GM12878 (cell line): Measurements from ENCODE around the gene SPTLC2. TPM values are rescaled to one million over a fixed set of nuclear protein-coding genes. Genes with fewer than 3 reads are reported as not detected.

Source experiments
- ATAC-seq: fragments of 200-7000 bp; cut with Tn5 transposase; 3 replicates; pipeline ENCODE4 v1.9.1; 2020; ENCODE audit warnings: mild to moderate bottlenecking, moderate library complexity
- BruUV-seq: library from RNA; stranded (reverse); fragments of 400-500 nt; replicated peaks from 2 replicates; lab custom pipeline; 2021; lab: Mats Ljungman, UMichigan
- CTCF ChIA-PET: fragments of 300-600 bp; sonication (Branson Sonifier 250); formaldehyde crosslinking; extraction: SDS; loops from one replicate; lab custom pipeline; 2021; ENCODE audit warnings: inconsistent platforms; lab: Yijun Ruan, JAX
- POLR2A ChIA-PET: fragments of 350-600 bp; formaldehyde crosslinking; extraction: SDS; loops from one replicate; lab custom pipeline; 2021; ENCODE audit warnings: inconsistent platforms; lab: Charles Lee
- RAD21 ChIA-PET: fragments of 300-600 bp; sonication (Branson Sonifier 250); formaldehyde crosslinking; loops from one replicate; lab custom pipeline; 2023; ENCODE audit warnings: antibody characterized with exemption; ENCODE audit not compliant: unreplicated experiment; lab: Charles Lee
- SMC1A ChIA-PET: fragments of 300-600 bp; sonication (Branson Sonifier 250); formaldehyde crosslinking; loops from one replicate; lab custom pipeline; 2023; ENCODE audit not compliant: unreplicated experiment, uncharacterized antibody; lab: Charles Lee
- DNase-seq: peaks from one replicate; pipeline ENCODE4 v3.0.0-alpha.2; 2011; ENCODE audit warnings: low read depth, low spot score
- FAIRE-seq: peaks from 3 replicates; lab custom pipeline; 2011; peaks lifted over from hg19 to GRCh38; lab: Jason Lieb, UNC
- H2AFZ ChIP-seq: 2 replicates; pipeline ENCODE4 v1.6.0; 2011; ENCODE audit warnings: low read depth, low read length, control low read depth; ENCODE audit not compliant: control insufficient read depth
- H3K27ac ChIP-seq: 2 replicates; pipeline ENCODE4 v1.5.1; 2011; ENCODE audit warnings: control low read depth; ENCODE audit not compliant: control insufficient read depth, insufficient read depth
- H3K27me3 ChIP-seq, 2 experiments: replicated peaks in 1 of 2; 2 replicates each; pipeline versions ENCODE4 v1.6.0 to v1.6.1; 2011; ENCODE audit warnings: low read length in 1 of 2; ENCODE audit not compliant: control insufficient read depth in 2 of 2, insufficient read depth in 2 of 2
- H3K36me3 ChIP-seq, 2 experiments: 2 replicates each; pipeline ENCODE4 v1.5.1; 2011; ENCODE audit warnings: low read length in 1 of 2; ENCODE audit not compliant: control insufficient read depth in 2 of 2, insufficient read depth in 2 of 2
- H3K4me1 ChIP-seq: 2 replicates; pipeline ENCODE4 v1.6.1; 2011; ENCODE audit warnings: mild to moderate bottlenecking, low read length, moderate library complexity, mixed read lengths; ENCODE audit not compliant: control insufficient read depth, insufficient read depth
- H3K4me2 ChIP-seq: 2 replicates; pipeline ENCODE4 v1.6.0; 2011; ENCODE audit warnings: control low read depth; ENCODE audit not compliant: control insufficient read depth, insufficient read depth
- H3K4me3 ChIP-seq: fragments of 200-600 bp; sonication (generic); 2 replicates; pipeline ENCODE4 v1.5.1; 2016
- H3K79me2 ChIP-seq: 2 replicates; pipeline ENCODE4 v1.6.0; 2011; ENCODE audit warnings: low read length; ENCODE audit not compliant: control insufficient read depth, insufficient read depth
- H3K9ac ChIP-seq: 2 replicates; pipeline ENCODE4 v1.8.0; 2011; ENCODE audit warnings: low read length, control low read depth, mixed read lengths; ENCODE audit not compliant: control insufficient read depth, insufficient read depth
- H3K9me3 ChIP-seq: replicated peaks from 3 replicates; pipeline ENCODE4 v1.5.1; 2011; ENCODE audit warnings: mild to moderate bottlenecking, low read length; ENCODE audit not compliant: control insufficient read depth, insufficient read depth
- H4K20me1 ChIP-seq: 2 replicates; pipeline ENCODE4 v1.6.0; 2011; ENCODE audit not compliant: control insufficient read depth, insufficient read depth
- BRCA1 ChIP-seq: IDR thresholded peaks from 2 replicates; pipeline ENCODE4 v1.6.1; 2011; ENCODE audit warnings: low read depth, low read length, improper control_type of control experiment
- CHD4 ChIP-seq: fragments of 200-600 bp; sonication (generic); IDR thresholded peaks from 2 replicates; pipeline ENCODE4 v1.6.1; 2016; ENCODE audit warnings: mild to moderate bottlenecking
- ETV6 ChIP-seq, 2 experiments: fragments of 450-650 bp in 1 of 2; IDR thresholded peaks in 1 of 2; conservative IDR thresholded peaks in 1 of 2; 2 replicates each; pipeline ENCODE4 v1.6.1; 2014; ENCODE audit warnings: antibody characterized with exemption in 1 of 2, borderline replicate concordance in 1 of 2, low read depth in 1 of 2, mild to moderate bottlenecking in 1 of 2, moderate library complexity in 1 of 2
- EZH2 ChIP-seq: IDR thresholded peaks from 2 replicates; pipeline ENCODE4 v1.6.1; 2012; ENCODE audit warnings: low read depth, mild to moderate bottlenecking, control low read depth, inconsistent platforms, low read length, borderline replicate concordance; ENCODE audit not compliant: control insufficient read depth
- HDGF ChIP-seq: fragments of 450-650 bp; IDR thresholded peaks from 2 replicates; pipeline ENCODE4 v1.6.1; 2016; ENCODE audit warnings: antibody characterized with exemption
- POLR2A ChIP-seq: IDR thresholded peaks from 2 replicates; pipeline ENCODE4 v1.6.1; 2011; ENCODE audit warnings: low read depth, mild to moderate bottlenecking, low read length
- SMAD1 ChIP-seq: fragments of 450-650 bp; IDR thresholded peaks from 2 replicates; pipeline ENCODE4 v1.6.1; 2018; ENCODE audit warnings: mild to moderate bottlenecking, low read depth; ENCODE audit not compliant: partially characterized antibody
- WGBS: methylation state at CpG from one replicate; pipeline ENCODE4 v1.1.6; 2016; ENCODE audit warnings: low lambda C conversion rate; ENCODE audit not compliant: insufficient replicate concordance, insufficient coverage; ENCODE audit errors: missing lambda C conversion rate; 5-methylcytosine and 5-hydroxymethylcytosine counted together
- in situ Hi-C: fragments of 300-500 bp; cut with MboI; formaldehyde crosslinking; loops from 9 replicates; pipeline ENCODE4 v1.14.3; 2018; ENCODE audit warnings: mixed read lengths
- intact Hi-C: fragments of 100-400 bp; cut with micrococcal nuclease; formaldehyde crosslinking; loops from one replicate; pipeline ENCODE4 v1.14.2; 2022; ENCODE audit not compliant: unreplicated experiment
- polyA plus RNA-seq, 11 experiments: library from polyadenylated mRNA; depleted of rRNA in 4 of 11; unstranded in 6 of 11; stranded (reverse) in 5 of 11; fragments of >200 nt; fragmentation: Nextera tagmentation in 4 of 11; fragmentation: Illumina TruSeq in 1 of 11; extraction: Ambion mirVana in 4 of 11; extraction: Trizol in 1 of 11; gene quantifications; 1 replicate in 1 of 11; 2 replicates in 10 of 11; pipeline versions ENCODE4 v1.2.1 to v1.2.3, GENCODE V29; 2011 to 2016; ENCODE audit warnings: inconsistent platforms in 2 of 11, missing spikeins in 2 of 11, low read depth in 1 of 11
- total RNA-seq, 4 experiments: library from RNA; depleted of rRNA in 3 of 4; stranded (reverse); fragments of >200 nt in 3 of 4; fragmentation: Illumina TruSeq in 1 of 4; extraction: Trizol in 1 of 4; gene quantifications; 2 replicates each; pipeline versions ENCODE4 v1.2.1 to v1.2.3, GENCODE V29; 2013 to 2021
- TF ChIP-seq, protein P1 (sequence below): fragments of 450-650 bp; conservative IDR thresholded peaks from 2 replicates; pipeline ENCODE4 v1.6.1; 2017; ENCODE audit warnings: mild to moderate bottlenecking, moderate library complexity
- TF ChIP-seq, protein P2 (sequence below): IDR thresholded peaks from 2 replicates; pipeline ENCODE4 v1.6.1; 2011; ENCODE audit warnings: low read depth, low read length, improper control_type of control experiment, borderline replicate concordance
- TF ChIP-seq, protein P3 (sequence below), 3 experiments: IDR thresholded peaks in 2 of 3; conservative IDR thresholded peaks in 1 of 3; 2 replicates each; pipeline ENCODE4 v1.5.1; 2011; ENCODE audit warnings: low read depth in 3 of 3, low read length in 3 of 3, mild to moderate bottlenecking in 3 of 3, control low read depth in 2 of 3, moderate library complexity in 2 of 3, inconsistent platforms in 1 of 3, mixed read lengths in 1 of 3; ENCODE audit not compliant: control insufficient read depth in 2 of 3, insufficient read depth in 1 of 3; ENCODE audit errors: extremely low read depth in 1 of 3

The SPTLC2 gene
- total and polyA plus RNA-seq, 10 of the 15 experiments (the other 5 are each of a cell fraction or from before 2014, with no cell fraction given), result 6.9 to 35.1 (median 19.7) TPM

DNA sequence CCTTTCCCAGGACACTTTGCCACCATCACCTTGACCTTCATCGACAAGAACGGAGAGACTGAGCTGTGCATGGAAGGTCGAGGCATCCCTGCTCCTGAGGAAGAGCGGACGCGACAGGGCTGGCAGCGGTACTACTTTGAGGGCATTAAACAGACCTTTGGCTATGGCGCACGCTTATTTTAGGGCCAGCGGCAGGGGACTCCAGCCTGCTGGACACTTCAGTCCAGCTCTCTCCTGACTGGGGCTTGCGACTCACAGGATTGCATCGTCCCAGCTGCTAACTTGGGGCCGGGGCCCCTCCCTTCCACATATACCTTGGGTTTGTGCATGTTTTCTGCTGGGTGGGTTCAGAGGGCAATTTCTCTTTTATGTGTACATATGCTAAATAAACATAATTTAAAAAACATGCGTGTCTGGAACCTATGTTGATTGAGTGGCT lies 147.4 kb downstream of the SPTLC2 start:
- ChIA-PET CTCF (interaction anchor here (0.6 to 2.8 kb wide), 3 partner anchors 10 to 59 kb away, joined by 3 to 26 read pairs (median 3); no protein-coding TSS in a partner anchor), POLR2A (no interaction called here), RAD21 (no interaction called here), SMC1A (interaction anchor here (2.8 kb wide), 1 partner anchor 10 kb away, joined by 12 read pairs; no protein-coding TSS in a partner anchor)
- peaks cover 9 to 31% of the 10 kb centered on the region in 2 experiments for H3K36me3 ChIP-seq
- no peak overlapping the region for H2AFZ ChIP-seq
- in situ Hi-C loops (no loop called here), intact Hi-C loops (no loop called here)
- no peaks in the 10 kb centered on the region for H3K4me1 ChIP-seq
- WGBS, result 95% methylated on average over 14 of the region's 14 CpGs
- H4K20me1 ChIP-seq, result no peaks in the 10 kb centered on the region
- H3K9me3 ChIP-seq, result no peaks in the 10 kb centered on the region
- no peak overlapping the region for H3K4me2 ChIP-seq
- H3K27me3 ChIP-seq, result no peaks in the 10 kb centered on the region
- ATAC-seq (no peak), DNase-seq (no peak)
- H3K27ac ChIP-seq, result no peak overlapping the region
- no peak overlapping the region for H3K9ac ChIP-seq
- BruUV-seq, result no TSS peak
- no peak for TF ChIP-seq SMAD1
- TF ChIP-seq, all 136 proteins: peak for 0
- Histone ChIP-seq H3K4me3 (no peak overlapping the region), H3K79me2 (no peaks in the 10 kb centered on the region)
- no peak for FAIRE-seq

DNA sequence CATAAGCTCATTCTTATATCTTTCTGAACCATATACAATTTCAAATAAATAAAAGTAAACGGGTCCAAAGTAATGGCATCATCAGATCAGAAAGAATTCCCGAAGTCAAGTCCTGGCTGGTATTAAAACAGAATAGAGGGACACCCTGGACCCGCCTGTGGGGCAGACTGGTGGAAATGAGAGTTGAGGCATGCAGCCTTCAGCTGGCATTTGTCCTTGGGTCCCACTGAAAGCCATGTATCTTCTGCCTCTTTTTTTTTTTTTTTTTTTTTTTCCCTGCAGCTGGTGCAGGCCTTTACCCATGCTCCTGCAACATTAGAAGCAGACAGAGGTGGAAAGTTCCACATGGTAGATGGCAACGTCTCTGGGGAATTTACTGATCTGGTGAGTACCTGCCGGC lies 148.6 kb downstream of the SPTLC2 start:
- intact Hi-C loops (no loop called here), in situ Hi-C loops (no loop called here)
- Histone ChIP-seq H3K4me1 (no peaks in the 10 kb centered on the region), H3K79me2 (no peaks in the 10 kb centered on the region), H2AFZ (no peak overlapping the region), H3K27ac (no peak overlapping the region), H4K20me1 (no peaks in the 10 kb centered on the region), H3K36me3 (peaks cover 12 to 38% of the 10 kb centered on the region in 2 experiments), H3K9me3 (no peaks in the 10 kb centered on the region), H3K4me3 (no peak overlapping the region), H3K9ac (no peak overlapping the region), H3K4me2 (no peak overlapping the region), H3K27me3 (no peaks in the 10 kb centered on the region)
- FAIRE-seq (no peak), DNase-seq (no peak), ATAC-seq (no peak)
- TF ChIP-seq, protein P1, sequence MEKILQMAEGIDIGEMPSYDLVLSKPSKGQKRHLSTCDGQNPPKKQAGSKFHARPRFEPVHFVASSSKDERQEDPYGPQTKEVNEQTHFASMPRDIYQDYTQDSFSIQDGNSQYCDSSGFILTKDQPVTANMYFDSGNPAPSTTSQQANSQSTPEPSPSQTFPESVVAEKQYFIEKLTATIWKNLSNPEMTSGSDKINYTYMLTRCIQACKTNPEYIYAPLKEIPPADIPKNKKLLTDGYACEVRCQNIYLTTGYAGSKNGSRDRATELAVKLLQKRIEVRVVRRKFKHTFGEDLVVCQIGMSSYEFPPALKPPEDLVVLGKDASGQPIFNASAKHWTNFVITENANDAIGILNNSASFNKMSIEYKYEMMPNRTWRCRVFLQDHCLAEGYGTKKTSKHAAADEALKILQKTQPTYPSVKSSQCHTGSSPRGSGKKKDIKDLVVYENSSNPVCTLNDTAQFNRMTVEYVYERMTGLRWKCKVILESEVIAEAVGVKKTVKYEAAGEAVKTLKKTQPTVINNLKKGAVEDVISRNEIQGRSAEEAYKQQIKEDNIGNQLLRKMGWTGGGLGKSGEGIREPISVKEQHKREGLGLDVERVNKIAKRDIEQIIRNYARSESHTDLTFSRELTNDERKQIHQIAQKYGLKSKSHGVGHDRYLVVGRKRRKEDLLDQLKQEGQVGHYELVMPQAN, result no peak
- TF ChIP-seq HDGF, result no peak
- TF ChIP-seq, protein P2, sequence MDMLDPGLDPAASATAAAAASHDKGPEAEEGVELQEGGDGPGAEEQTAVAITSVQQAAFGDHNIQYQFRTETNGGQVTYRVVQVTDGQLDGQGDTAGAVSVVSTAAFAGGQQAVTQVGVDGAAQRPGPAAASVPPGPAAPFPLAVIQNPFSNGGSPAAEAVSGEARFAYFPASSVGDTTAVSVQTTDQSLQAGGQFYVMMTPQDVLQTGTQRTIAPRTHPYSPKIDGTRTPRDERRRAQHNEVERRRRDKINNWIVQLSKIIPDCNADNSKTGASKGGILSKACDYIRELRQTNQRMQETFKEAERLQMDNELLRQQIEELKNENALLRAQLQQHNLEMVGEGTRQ, result no peak
- no peak for TF ChIP-seq ETV6 (conservative IDR thresholded peaks at IDR 0.05 in 1 of 2, IDR thresholded peaks at IDR 0.05 in 1 of 2; ENCODE audit: borderline replicate concordance in 1 of 2, low read depth in 1 of 2)
- TF ChIP-seq POLR2A, result no peak
- no peak for TF ChIP-seq EZH2
- no peak for TF ChIP-seq CHD4
- TF ChIP-seq BRCA1, result no peak
- TF ChIP-seq, protein P3, sequence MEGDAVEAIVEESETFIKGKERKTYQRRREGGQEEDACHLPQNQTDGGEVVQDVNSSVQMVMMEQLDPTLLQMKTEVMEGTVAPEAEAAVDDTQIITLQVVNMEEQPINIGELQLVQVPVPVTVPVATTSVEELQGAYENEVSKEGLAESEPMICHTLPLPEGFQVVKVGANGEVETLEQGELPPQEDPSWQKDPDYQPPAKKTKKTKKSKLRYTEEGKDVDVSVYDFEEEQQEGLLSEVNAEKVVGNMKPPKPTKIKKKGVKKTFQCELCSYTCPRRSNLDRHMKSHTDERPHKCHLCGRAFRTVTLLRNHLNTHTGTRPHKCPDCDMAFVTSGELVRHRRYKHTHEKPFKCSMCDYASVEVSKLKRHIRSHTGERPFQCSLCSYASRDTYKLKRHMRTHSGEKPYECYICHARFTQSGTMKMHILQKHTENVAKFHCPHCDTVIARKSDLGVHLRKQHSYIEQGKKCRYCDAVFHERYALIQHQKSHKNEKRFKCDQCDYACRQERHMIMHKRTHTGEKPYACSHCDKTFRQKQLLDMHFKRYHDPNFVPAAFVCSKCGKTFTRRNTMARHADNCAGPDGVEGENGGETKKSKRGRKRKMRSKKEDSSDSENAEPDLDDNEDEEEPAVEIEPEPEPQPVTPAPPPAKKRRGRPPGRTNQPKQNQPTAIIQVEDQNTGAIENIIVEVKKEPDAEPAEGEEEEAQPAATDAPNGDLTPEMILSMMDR (IDR thresholded peaks at IDR 0.05 in 2 of 3, conservative IDR thresholded peaks at IDR 0.05 in 1 of 3; ENCODE audit: control insufficient read depth in 2 of 3, extremely low read depth in 1 of 3, insufficient read depth in 1 of 3, low read depth in 3 of 3, low read length in 3 of 3), result no peak
- POLR2A ChIA-PET, result interaction anchor here (0.6 to 1.2 kb wide), 9 partner anchors 9 to 396 kb away, joined by 3 to 12 read pairs (median 5); no protein-coding TSS in a partner anchor
- RAD21 ChIA-PET, result interaction anchor here (0.7 kb wide), 1 partner anchor 156 kb away, joined by 5 read pairs; no protein-coding TSS in a partner anchor
- no TSS peak for BruUV-seq
- CTCF ChIA-PET, result interaction anchor here (0.6 to 2.8 kb wide), 2 partner anchors 9 to 335 kb away, joined by 3 to 26 read pairs; no protein-coding TSS in a partner anchor
- 70% methylated on average over 5 of the region's 5 CpGs for WGBS
- SMC1A ChIA-PET, result interaction anchor here (2.8 kb wide), 1 partner anchor 8 kb away, joined by 12 read pairs; no protein-coding TSS in a partner anchor
